UCSD-AML1 (cell line): ENCODE results near the gene SPCS1.
"Not testable (repeated sequence)": the region's sequence is repeated elsewhere in the genome, so short reads cannot be mapped to it uniquely, and the experiment has no call there.

Source experiments
- DNase-seq: peaks from one replicate; lab custom pipeline; 2025; ENCODE audit not compliant: unreplicated experiment; lab: John Stamatoyannopoulos, UW

The SPCS1 gene

DNA sequence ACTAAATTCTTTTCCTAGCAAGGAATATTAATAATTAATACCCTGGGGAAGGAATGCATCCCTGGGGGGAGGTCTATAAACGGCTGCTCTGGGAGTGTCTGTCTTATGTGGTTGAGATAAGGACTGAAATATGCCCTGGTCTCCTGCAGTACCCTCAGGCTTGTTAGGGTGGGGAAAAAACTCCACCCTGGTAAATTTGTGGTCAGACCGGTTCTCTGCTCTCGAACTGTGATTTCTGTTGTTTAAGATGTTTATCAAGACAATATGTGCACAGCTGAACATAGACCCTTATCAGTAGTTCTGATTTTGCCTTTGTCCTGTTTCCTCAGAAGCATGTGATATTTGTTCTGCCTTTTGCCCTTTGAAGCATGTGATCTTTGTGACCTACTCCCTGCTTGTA lies 22.8 kb downstream of the SPCS1 start:
- not testable (repeated sequence) for DNase-seq

DNA sequence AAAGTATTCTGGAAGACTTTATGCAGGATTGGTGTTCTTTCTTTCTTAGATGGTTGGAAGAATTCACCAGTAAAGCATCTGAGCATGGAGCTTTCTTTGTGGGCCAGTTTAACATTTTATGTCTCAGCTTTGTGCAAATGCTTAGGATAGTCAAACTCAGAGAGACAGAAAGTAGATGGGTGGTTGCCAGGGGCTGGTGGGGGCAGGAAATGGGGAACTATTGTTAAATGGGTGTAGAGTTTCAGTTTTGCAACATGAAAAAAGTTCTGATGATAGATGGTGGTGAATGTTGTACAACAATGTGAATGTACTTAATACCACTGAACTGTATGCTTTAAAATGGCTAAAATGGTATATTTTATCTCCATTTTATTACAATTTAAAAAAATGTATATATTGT lies 24.8 kb downstream of the SPCS1 start:
- DNase-seq = no peak

DNA sequence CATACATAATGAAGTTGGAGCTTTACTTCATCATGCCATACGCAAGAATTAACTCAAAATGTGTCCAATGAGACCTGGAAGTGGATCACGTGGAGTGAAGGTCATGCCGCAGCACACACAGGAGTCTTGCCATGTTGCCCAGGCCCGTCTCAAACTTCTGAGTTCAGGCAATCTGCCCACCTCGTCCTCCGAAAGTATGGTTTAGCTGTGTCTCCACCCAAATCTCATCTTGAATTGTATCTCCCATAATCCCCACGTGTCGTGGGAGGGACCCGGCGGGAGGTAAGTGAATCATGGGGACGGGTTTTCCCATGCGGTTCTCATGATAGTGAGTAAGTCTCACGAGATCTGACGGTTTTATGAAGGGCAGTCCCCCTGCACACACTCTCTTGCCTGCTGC lies 25.7 kb downstream of the SPCS1 start:
- DNase-seq = no peak

DNA sequence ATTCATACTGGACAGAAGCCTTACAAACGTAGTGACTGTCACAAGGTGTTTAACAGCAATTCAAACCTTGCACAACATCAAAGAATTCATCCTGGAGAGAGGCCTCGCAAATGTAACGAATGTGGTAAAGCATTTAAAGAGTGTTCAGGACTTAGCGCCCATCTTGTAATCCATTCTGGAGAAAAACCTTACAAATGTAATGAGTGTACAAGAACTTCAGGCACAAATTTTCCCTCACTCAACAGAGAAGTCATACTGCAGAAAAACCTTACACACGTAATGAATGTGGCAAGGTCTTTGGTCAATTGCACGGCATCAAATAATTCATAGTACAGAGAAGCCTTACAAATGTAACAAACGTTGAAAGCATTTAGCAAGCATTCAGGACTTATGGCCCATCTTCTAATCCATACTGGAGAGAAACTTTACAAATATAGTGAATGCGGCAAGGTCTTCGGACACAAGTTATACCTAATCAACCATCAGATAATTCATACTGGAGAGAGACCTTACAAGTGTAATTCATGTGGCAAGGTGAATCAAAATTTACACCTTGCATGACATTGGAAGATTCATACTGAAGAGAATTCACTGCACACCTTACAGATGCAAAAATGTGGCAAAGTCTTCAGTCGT lies 27.5 kb downstream of the SPCS1 start:
- DNase-seq = no peak

DNA sequence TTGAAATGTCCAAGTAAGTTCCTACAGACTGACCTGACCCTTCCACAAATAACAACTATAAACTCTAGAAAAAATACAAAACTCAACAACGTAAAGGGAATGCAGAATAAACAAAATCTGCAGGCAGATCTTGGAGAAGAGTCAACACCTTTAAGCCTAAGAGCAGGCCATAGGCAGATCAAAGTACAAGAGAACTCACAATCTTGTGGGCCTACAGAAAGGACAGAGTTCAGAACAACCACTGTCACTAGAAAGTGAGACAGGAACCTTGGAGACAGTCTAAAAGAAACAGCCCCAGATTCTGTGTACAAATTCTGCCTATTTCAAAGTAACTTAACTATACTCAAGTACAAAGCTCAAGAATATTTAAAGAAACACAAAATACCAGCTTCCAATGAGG lies 33.8 kb downstream of the SPCS1 start:
- no peak for DNase-seq

DNA sequence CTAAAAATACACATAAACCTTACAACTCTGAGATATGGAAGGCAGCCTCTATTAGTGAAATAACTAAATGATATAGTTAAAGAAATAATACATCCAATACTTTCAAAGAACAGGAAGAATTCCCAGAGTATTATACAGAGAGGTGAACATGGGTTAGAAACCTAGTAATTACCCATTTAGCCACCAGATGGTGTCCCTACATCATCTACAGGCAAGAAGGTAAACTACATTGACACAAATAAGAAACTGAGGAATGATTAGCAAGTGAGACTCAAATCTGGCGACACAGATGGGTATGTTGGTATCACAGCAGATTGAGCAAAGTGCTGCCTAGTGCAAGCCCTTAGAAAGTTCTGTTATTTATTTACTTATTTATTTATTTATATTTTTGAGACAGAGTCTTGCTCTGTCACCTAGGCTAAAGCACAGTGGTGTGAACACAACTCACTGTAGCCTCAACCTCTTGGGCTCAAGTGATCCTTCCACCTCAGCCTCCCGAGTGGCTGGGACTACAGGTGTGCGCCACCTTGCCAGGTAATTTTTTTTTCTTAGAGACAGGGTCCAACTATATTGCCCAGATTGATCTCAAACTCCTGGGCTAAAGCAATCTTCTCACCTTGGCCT lies 36.6 kb downstream of the SPCS1 start:
- DNase-seq = no peak

DNA sequence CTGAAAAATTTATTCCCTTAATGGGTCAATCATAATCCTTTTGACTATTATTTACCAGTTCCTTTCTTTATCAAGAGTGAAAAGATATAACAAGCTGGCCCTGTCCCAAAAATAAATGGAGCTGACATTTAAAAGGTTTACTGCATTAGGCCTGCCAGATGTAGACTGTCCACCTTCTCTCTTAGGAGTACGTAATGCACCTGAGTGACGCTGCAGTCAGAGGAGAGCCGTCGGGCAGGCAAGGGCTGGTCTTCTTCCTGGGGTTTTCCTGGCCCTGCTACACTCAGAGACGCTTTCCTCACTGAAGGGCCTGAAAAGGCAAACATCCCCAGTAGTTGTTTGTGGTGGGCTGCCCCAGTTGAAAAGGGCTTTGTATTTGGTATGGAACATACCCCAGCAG lies 37.2 kb downstream of the SPCS1 start:
- no peak for DNase-seq

DNA sequence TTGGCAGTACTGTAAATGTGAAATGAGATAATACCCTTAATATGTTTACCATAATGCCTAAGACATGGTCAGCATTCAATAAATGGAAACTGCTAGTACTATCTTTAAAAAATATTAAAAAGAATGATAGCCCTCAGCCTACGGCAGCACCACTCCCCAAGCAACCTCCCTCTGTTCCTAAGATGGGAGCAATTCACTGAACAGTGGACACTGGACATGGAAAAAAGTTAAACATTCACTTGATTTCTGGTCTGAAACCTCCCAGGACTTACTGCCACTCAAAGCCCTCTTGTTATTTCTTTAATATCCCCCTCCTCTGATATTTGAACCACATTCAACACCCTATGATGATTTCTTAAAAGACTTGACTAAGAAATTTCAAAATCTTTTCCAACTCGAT lies 37.8 kb downstream of the SPCS1 start:
- DNase-seq = no peak

DNA sequence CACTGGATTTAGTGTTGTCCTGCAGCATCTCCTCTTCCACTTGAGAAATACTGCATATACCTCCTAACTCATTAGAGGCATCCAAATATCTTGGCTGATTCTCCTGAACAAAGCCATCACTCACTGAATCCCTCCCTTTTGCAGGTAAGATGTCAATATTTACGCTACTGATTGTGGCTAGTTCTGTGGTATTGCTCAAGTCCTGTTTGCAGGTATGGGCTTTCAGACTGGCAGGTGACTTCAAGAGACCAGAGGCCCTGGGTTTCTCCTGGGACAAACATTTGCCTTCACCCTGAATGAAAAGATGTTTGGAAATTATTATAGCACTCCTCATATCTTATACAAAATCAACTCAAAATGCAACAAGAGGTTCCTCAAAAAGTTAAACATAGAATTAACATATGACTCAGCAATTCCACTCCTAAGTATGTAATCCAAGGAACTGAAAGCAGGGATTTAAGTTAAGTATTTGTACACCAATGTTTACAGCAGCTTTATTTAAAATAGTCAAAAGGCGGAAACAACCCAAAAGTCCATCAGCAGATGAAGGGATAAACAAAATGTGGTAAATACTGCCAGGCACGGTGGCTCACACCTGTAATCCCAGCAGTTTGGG lies 46.2 kb downstream of the SPCS1 start:
- no peak for DNase-seq

DNA sequence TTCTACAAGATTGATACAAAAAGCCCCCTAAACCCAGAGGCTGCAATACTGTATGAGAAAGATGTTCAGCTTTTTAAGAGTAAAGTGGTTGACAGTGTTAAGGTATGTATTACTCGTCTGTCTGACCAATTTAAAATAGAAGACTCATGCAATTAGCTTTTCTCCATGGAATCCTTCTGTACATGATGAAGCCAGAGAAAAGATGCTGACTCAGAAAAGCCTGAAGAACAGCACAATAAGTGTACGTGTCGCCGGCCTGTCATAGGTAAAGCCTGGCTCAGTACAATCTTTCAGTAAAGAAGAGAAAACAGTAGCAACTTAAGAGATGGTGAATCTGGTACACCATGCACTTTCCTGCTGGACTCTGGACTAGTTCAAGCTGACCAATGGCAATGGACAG lies 48.5 kb downstream of the SPCS1 start:
- no peak for DNase-seq

DNA sequence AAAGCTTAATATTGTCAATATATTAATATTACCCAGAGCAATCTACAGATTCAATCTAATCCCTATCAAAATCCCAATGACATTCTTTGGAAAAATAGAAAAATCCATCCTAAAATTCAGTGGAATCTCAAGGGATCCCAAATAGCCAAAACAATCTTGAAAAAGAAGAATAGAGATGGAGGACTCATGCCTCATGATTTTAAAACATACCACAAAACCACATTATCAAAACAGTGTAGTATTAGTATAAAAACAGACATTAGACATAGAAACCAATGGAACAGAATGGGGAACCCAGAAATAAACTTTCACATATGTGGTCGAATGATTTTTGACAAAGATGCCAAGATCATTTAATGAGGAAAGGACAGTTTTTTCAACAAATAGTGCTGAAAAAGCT lies 50.2 kb downstream of the SPCS1 start:
- no peak for DNase-seq
